OCI-LY1 (cell line): ENCODE results near the gene SLIT3.

Experiments used
- H2AFZ ChIP-seq: fragments of 200-600 bp; sonication (generic), shearing (Covaris generic); 2 replicates; pipeline ENCODE4 v1.6.0; 2014; ENCODE audit warnings: antibody characterized with exemption, mild to moderate bottlenecking, low read length
- H3F3A ChIP-seq: fragments of 200-600 bp; sonication (generic), shearing (Covaris generic); 2 replicates; pipeline ENCODE4 v1.6.0; 2014; ENCODE audit warnings: mild to moderate bottlenecking, antibody characterized with exemption, low read length, moderate library complexity; ENCODE audit not compliant: insufficient read depth
- H3K27ac ChIP-seq: fragments of 200-600 bp; sonication (generic); 2 replicates; pipeline ENCODE4 v1.5.1; 2014; ENCODE audit warnings: low read length, mixed run types, mild to moderate bottlenecking, low read depth; ENCODE audit not compliant: poor library complexity, severe bottlenecking
- H3K27me3 ChIP-seq: fragments of 200-600 bp; sonication (generic); 2 replicates; pipeline ENCODE4 v1.6.0; 2014; ENCODE audit warnings: antibody characterized with exemption, mild to moderate bottlenecking, low read length, moderate library complexity; ENCODE audit not compliant: insufficient read depth
- H3K36me3 ChIP-seq: fragments of 200-600 bp; sonication (generic); 2 replicates; pipeline ENCODE4 v1.6.1; 2014; ENCODE audit warnings: mild to moderate bottlenecking, antibody characterized with exemption, low read length, moderate library complexity, mixed read lengths; ENCODE audit not compliant: insufficient read depth
- H3K4me1 ChIP-seq: fragments of 200-600 bp; sonication (generic); 2 replicates; pipeline ENCODE4 v1.5.1; 2014; ENCODE audit warnings: mild to moderate bottlenecking, low read length, moderate library complexity; ENCODE audit not compliant: insufficient read depth, severe bottlenecking
- H3K4me2 ChIP-seq: fragments of 200-600 bp; sonication (generic), shearing (Covaris generic); 2 replicates; pipeline ENCODE4 v1.6.1; 2014; ENCODE audit warnings: low read length
- H3K4me3 ChIP-seq: fragments of 200-600 bp; sonication (generic); 2 replicates; pipeline ENCODE4 v1.5.1; 2014; ENCODE audit warnings: low read length, low read depth, mild to moderate bottlenecking, mixed read lengths; ENCODE audit not compliant: poor library complexity, severe bottlenecking
- H3K79me2 ChIP-seq: fragments of 200-600 bp; shearing (Covaris generic); 2 replicates; pipeline ENCODE4 v1.6.1; 2016; ENCODE audit warnings: mixed run types, low read length, mixed read lengths; ENCODE audit not compliant: insufficient read depth
- H3K9ac ChIP-seq: fragments of 200-600 bp; sonication (generic), shearing (Covaris generic); 2 replicates; pipeline ENCODE4 v1.6.1; 2014; ENCODE audit warnings: mild to moderate bottlenecking, low read length, mixed read lengths
- H3K9me2 ChIP-seq: fragments of 200-600 bp; sonication (generic), shearing (Covaris generic); 2 replicates; pipeline ENCODE4 v1.6.1; 2014; ENCODE audit warnings: low read depth, mild to moderate bottlenecking, low read length, mixed read lengths
- H3K9me3 ChIP-seq: fragments of 200-600 bp; shearing (Covaris generic); 2 replicates; pipeline ENCODE4 v1.6.1; 2014; ENCODE audit warnings: low read length, mixed read lengths
- H4K20me1 ChIP-seq: fragments of 200-600 bp; sonication (generic), shearing (Covaris generic); 2 replicates; pipeline ENCODE4 v1.6.0; 2016; ENCODE audit warnings: mild to moderate bottlenecking, low read length; ENCODE audit not compliant: insufficient read depth
- EZH2 ChIP-seq: fragments of 200-600 bp; sonication (generic), shearing (Covaris generic); IDR thresholded peaks from 2 replicates; pipeline ENCODE4 v1.8.0; 2017; ENCODE audit warnings: borderline replicate concordance, mixed run types, mild to moderate bottlenecking, antibody characterized with exemption, low read length, moderate library complexity, mixed read lengths
- TF ChIP-seq, protein P1 (sequence below): fragments of 200-600 bp; sonication (generic), shearing (Covaris generic); IDR thresholded peaks from 2 replicates; pipeline ENCODE4 v1.5.1; 2017; ENCODE audit warnings: mild to moderate bottlenecking, antibody characterized with exemption, low read length, moderate library complexity, mixed read lengths

SLIT3 gene

DNA sequence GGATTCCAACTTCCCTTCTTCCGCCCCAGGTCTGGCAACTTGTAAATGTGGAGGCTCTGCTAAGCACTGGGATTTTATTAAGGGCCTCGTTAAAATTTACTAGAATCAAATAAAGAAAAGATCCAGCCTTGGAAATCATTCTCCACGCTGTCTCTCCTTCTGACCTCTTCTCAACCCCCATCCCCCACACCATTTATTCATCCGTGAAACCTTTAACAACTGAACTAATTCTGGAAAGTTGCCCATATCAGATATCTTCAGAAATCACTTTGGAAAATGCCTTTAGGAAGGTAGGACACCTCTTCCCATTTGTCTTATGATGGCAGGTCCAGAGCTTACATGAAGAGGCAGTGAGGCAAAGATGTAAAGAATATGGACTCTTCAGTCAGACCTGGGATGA is 288.5 kb downstream of the SLIT3 start:
- no peaks in the 10 kb centered on the region for H3K4me1 ChIP-seq
- no peak overlapping the region for H3K4me2 ChIP-seq
- no peaks in the 10 kb centered on the region; the same call in 1 of the 2 replicates for H3K27me3 ChIP-seq
- no peaks in the 10 kb centered on the region for H3K79me2 ChIP-seq
- no peaks in the 10 kb centered on the region for H3K36me3 ChIP-seq
- no peak overlapping the region for H3K9ac ChIP-seq
- no peak overlapping the region for H3K27ac ChIP-seq
- no peak overlapping the region for H2AFZ ChIP-seq
- H3F3A ChIP-seq = no peaks in the 10 kb centered on the region
- no peak overlapping the region for H3K4me3 ChIP-seq
- no peaks in the 10 kb centered on the region for H3K9me3 ChIP-seq
- TF ChIP-seq, protein P1, sequence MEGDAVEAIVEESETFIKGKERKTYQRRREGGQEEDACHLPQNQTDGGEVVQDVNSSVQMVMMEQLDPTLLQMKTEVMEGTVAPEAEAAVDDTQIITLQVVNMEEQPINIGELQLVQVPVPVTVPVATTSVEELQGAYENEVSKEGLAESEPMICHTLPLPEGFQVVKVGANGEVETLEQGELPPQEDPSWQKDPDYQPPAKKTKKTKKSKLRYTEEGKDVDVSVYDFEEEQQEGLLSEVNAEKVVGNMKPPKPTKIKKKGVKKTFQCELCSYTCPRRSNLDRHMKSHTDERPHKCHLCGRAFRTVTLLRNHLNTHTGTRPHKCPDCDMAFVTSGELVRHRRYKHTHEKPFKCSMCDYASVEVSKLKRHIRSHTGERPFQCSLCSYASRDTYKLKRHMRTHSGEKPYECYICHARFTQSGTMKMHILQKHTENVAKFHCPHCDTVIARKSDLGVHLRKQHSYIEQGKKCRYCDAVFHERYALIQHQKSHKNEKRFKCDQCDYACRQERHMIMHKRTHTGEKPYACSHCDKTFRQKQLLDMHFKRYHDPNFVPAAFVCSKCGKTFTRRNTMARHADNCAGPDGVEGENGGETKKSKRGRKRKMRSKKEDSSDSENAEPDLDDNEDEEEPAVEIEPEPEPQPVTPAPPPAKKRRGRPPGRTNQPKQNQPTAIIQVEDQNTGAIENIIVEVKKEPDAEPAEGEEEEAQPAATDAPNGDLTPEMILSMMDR = no peak
- no peak for TF ChIP-seq EZH2
- H4K20me1 ChIP-seq = no peaks in the 10 kb centered on the region
- H3K9me2 ChIP-seq = no peaks in the 10 kb centered on the region

DNA sequence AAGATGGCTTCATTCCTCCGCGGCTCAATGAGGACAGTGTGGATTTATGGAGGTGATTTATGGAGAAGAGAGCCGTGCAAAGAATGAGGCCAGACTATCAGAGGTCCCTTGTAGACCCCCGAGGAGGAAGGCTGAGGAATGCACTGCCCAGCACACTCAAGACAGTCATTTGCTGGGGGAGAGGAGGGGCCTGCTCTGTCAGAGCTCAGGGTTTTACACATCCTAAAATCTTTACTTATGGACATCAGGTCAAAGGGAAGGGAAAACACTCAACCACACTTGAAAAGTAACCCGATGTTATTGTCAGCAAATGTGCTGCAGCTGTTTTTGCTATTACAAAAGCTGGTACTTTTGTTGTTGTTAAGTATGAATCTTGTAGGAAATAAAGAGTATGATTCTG is 289.5 kb downstream of the SLIT3 start:
- TF ChIP-seq, protein P1 = no peak
- TF ChIP-seq EZH2 = no peak
- no peaks in the 10 kb centered on the region for H3K4me1 ChIP-seq
- H4K20me1 ChIP-seq = no peaks in the 10 kb centered on the region
- no peak overlapping the region for H3K27ac ChIP-seq
- no peaks in the 10 kb centered on the region for H3K9me3 ChIP-seq
- no peaks in the 10 kb centered on the region for H3K9me2 ChIP-seq
- H3K79me2 ChIP-seq = no peaks in the 10 kb centered on the region
- H3K4me3 ChIP-seq = no peak overlapping the region
- H3K36me3 ChIP-seq = no peaks in the 10 kb centered on the region
- H3K27me3 ChIP-seq = no peaks in the 10 kb centered on the region; the same call in 1 of the 2 replicates
- no peaks in the 10 kb centered on the region for H3F3A ChIP-seq
- H3K9ac ChIP-seq = no peak overlapping the region
- H2AFZ ChIP-seq = no peak overlapping the region
- H3K4me2 ChIP-seq = no peak overlapping the region

DNA sequence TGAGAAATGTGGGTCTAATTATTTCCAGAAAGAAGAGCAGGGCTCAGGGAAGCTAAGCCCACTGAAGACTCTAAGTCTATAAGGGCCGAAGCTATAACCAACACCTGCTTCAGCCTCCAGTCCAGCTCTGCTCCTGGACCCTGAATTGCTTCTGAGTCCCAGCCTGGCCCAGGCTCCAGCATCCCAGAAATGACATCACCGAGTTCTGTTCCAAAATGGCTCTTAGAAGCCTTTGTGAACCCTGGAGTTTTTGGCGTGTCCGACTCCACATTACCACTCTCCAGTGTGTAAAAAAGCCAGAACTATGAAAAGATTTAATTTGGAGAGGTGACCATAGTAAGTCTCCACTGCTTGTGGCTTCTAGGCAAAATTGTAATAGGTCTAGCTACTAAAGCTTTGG is 289.9 kb downstream of the SLIT3 start:
- H3K36me3 ChIP-seq = no peaks in the 10 kb centered on the region

More for the DNA sequence above, 289.9 kb downstream of the SLIT3 start:
- no peaks in the 10 kb centered on the region for H3F3A ChIP-seq
- H3K4me3 ChIP-seq = no peak overlapping the region
- H3K9ac ChIP-seq = no peak overlapping the region
- H2AFZ ChIP-seq = no peak overlapping the region
- no peak overlapping the region for H3K4me2 ChIP-seq
- H3K4me1 ChIP-seq = no peaks in the 10 kb centered on the region
- H3K27ac ChIP-seq = no peak overlapping the region
- H3K9me2 ChIP-seq = no peaks in the 10 kb centered on the region
- H3K9me3 ChIP-seq = no peaks in the 10 kb centered on the region
- TF ChIP-seq, protein P1 = no peak
- TF ChIP-seq EZH2 = no peak
- no peaks in the 10 kb centered on the region for H4K20me1 ChIP-seq
- H3K27me3 ChIP-seq = no peaks in the 10 kb centered on the region; the same call in 1 of the 2 replicates
- no peaks in the 10 kb centered on the region for H3K79me2 ChIP-seq
